Measurements from ENCODE around the gene SOX10. TPM values are rescaled to one million over a fixed set of nuclear protein-coding genes. Genes with fewer than 3 reads are reported as not detected.

SOX10 gene
- total RNA-seq, 1 donor from 2014 or later = 0.08 TPM

DNA sequence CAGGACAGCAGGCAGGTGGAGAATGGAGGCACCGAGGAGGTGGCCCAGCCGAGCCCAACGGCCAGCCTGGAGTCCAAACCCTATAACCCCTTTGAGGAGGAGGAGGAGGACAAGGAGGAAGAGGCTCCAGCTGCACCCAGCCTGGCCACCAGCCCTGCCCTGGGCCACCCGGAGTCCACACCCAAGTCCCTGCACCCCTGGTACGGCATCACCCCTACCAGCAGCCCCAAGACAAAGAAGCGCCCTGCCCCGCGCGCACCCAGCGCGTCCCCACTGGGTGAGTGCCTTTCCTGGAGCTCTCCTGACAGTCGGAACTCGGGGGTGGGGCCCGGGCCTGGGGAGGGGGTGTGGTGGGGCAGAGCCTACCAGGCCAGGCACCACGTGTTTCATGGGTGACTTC, 58.6 kb downstream of the SOX10 start:
- H3K27ac Mint-ChIP-seq (ENCODE audit: unreplicated experiment) = no peak overlapping the region
- H3K4me1 Mint-ChIP-seq (ENCODE audit: unreplicated experiment) = peaks cover 3% of the 10 kb centered on the region
- no peaks in the 10 kb centered on the region for H3K9me3 Mint-ChIP-seq (ENCODE audit: unreplicated experiment)
- peaks cover 27% of the 10 kb centered on the region for H3K36me3 Mint-ChIP-seq (ENCODE audit: low read depth, unreplicated experiment)
- TF ChIP-seq, protein P1, sequence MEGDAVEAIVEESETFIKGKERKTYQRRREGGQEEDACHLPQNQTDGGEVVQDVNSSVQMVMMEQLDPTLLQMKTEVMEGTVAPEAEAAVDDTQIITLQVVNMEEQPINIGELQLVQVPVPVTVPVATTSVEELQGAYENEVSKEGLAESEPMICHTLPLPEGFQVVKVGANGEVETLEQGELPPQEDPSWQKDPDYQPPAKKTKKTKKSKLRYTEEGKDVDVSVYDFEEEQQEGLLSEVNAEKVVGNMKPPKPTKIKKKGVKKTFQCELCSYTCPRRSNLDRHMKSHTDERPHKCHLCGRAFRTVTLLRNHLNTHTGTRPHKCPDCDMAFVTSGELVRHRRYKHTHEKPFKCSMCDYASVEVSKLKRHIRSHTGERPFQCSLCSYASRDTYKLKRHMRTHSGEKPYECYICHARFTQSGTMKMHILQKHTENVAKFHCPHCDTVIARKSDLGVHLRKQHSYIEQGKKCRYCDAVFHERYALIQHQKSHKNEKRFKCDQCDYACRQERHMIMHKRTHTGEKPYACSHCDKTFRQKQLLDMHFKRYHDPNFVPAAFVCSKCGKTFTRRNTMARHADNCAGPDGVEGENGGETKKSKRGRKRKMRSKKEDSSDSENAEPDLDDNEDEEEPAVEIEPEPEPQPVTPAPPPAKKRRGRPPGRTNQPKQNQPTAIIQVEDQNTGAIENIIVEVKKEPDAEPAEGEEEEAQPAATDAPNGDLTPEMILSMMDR (IDR thresholded peaks at IDR 0.05; ENCODE audit: unreplicated experiment) = no peak
- DNase-seq (ENCODE audit: low spot score) = no peak
- no peak overlapping the region for H3K4me3 Mint-ChIP-seq (ENCODE audit: unreplicated experiment)
- H3K27me3 Mint-ChIP-seq (ENCODE audit: unreplicated experiment) = peaks cover 7% of the 10 kb centered on the region

DNA sequence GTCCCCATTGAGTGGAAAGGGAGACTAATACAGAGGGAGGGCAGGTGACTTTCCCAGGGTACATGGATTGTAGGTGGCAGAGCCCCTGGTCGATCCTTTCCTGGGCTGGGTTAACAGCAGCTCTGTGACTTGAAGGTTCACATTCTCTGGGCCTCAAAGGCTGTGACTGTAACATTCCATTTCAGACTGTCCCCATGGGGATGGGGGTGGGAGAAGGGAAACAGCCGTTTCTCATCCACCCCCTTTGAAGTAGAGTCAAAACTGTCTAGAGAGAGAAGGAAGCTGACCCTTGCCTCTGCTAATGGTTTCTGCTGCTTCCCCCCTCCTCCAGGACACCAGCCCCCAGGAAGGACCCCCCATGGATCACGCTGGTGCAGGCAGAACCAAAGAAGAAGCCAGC, 59.0 kb downstream of the SOX10 start:
- no peak for DNase-seq (ENCODE audit: low spot score)
- H3K9me3 Mint-ChIP-seq (ENCODE audit: unreplicated experiment) = no peaks in the 10 kb centered on the region
- H3K4me1 Mint-ChIP-seq (ENCODE audit: unreplicated experiment) = peaks cover 3% of the 10 kb centered on the region
- H3K4me3 Mint-ChIP-seq (ENCODE audit: unreplicated experiment) = no peak overlapping the region
- H3K27ac Mint-ChIP-seq (ENCODE audit: unreplicated experiment) = no peak overlapping the region
- peaks cover 7% of the 10 kb centered on the region for H3K27me3 Mint-ChIP-seq (ENCODE audit: unreplicated experiment)
- peaks cover 27% of the 10 kb centered on the region for H3K36me3 Mint-ChIP-seq (ENCODE audit: low read depth, unreplicated experiment)
- TF ChIP-seq, protein P1 (IDR thresholded peaks at IDR 0.05; ENCODE audit: unreplicated experiment) = no peak

DNA sequence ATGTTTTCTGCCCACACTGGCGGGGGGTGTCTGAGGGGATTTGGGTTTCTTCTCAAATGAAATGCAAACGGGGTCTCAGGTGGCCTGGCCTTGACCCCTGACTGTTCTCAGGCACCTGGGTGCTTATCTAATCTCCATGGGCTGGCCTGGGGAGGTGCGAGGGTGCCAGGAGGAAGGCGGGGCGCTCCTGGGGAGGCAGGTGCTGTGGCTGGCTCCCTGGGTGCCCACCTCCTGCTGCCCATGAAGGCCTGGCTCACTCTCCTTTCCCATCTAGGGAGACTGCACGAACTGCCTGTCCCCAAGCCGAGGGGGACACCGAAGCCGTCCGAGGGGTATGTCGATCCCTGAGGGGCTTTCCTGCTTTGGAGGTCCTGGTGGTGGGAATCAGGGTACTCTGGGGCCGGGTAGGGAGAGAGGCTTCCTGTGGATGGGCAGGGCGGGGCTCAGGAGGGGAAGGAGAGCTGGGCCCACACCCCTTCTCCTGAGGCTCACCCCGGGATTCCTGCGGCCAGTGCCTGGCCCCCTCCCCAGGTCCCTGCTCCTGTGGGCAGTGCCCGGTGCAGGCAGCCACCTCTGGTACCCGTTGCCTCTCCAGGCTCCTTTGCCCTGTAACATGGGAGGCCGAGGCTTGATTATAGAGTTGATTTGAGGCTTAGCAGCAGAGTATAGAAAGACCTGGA, 59.8 kb downstream of the SOX10 start:
- no peak for DNase-seq (ENCODE audit: low spot score)
- Mint-ChIP-seq H3K27ac (ENCODE audit: unreplicated experiment) (no peak overlapping the region), H3K27me3 (ENCODE audit: unreplicated experiment) (peaks cover 7% of the 10 kb centered on the region), H3K9me3 (ENCODE audit: unreplicated experiment) (no peaks in the 10 kb centered on the region), H3K4me1 (ENCODE audit: unreplicated experiment) (peaks cover 3% of the 10 kb centered on the region), H3K36me3 (ENCODE audit: low read depth, unreplicated experiment) (peaks cover 32% of the 10 kb centered on the region), H3K4me3 (ENCODE audit: unreplicated experiment) (no peak overlapping the region)
- TF ChIP-seq, protein P1 (IDR thresholded peaks at IDR 0.05; ENCODE audit: unreplicated experiment) = no peak

DNA sequence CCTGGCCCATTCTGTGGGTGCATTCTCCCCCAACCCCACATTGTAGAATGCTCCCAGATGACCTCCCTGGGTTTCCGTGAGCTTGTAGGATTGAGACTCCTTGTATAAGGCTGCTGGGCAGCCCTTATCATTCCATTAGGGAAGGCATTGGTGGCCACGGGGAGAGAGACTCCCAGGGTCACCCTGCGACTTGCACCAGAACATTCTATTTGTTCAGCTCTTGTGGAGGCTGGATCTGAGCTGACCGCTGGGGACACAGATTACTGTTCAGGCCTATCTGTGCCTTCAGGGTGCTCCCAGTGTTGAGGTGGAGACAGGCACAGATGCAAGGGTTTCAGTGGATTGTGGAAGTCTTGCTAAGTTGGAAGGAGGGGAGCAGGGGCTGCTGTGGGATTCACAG, 60.4 kb downstream of the SOX10 start:
- peak overlapping the region; percentile 79 for H3K4me3 Mint-ChIP-seq (ENCODE audit: unreplicated experiment)
- peaks cover 3% of the 10 kb centered on the region for H3K4me1 Mint-ChIP-seq (ENCODE audit: unreplicated experiment)
- TF ChIP-seq, protein P1 (IDR thresholded peaks at IDR 0.05; ENCODE audit: unreplicated experiment) = no peak
- no peak for DNase-seq (ENCODE audit: low spot score)
- peak overlapping the region; percentile 53 for H3K27ac Mint-ChIP-seq (ENCODE audit: unreplicated experiment)
- peaks cover 7% of the 10 kb centered on the region for H3K27me3 Mint-ChIP-seq (ENCODE audit: unreplicated experiment)
- peaks cover 26% of the 10 kb centered on the region for H3K36me3 Mint-ChIP-seq (ENCODE audit: low read depth, unreplicated experiment)
- no peaks in the 10 kb centered on the region for H3K9me3 Mint-ChIP-seq (ENCODE audit: unreplicated experiment)

Small RNA genes within 50 kb of the gene (microRNA-seq; reads per million reads assigned to microRNA genes)
- gene MIR4534 (ENCODE audit: unreplicated experiment) = not detected
- 2.4 reads per million, percentile 34 among the genes with 10 or more reads in this experiment for gene MIR6820 (ENCODE audit: unreplicated experiment)

Other genes with a start within 250 kb of the SOX10 start
- gene GCAT, start 176.6 kb downstream of the SOX10 start, total RNA-seq (ENCODE audit: unreplicated experiment) = 4.1 TPM
- not detected for gene GALR3, start 161.2 kb downstream of the SOX10 start, total RNA-seq (ENCODE audit: unreplicated experiment)
- 14.4 TPM for gene ANKRD54, start 140.2 kb downstream of the SOX10 start, total RNA-seq (ENCODE audit: unreplicated experiment)
- 732 TPM for gene EIF3L, start 135.1 kb downstream of the SOX10 start, total RNA-seq (ENCODE audit: unreplicated experiment)
- 124 TPM for gene MICALL1, start 78.3 kb downstream of the SOX10 start, total RNA-seq (ENCODE audit: unreplicated experiment)
- gene C22orf23, start 31.0 kb downstream of the SOX10 start, total RNA-seq (ENCODE audit: unreplicated experiment) = 0.54 TPM
- 58.9 TPM for gene POLR2F, start 30.9 kb downstream of the SOX10 start, total RNA-seq (ENCODE audit: unreplicated experiment)
- 24.1 TPM for gene PICK1, start 72.8 kb upstream of the SOX10 start, total RNA-seq (ENCODE audit: unreplicated experiment)
- gene SLC16A8, start 99.6 kb upstream of the SOX10 start, total RNA-seq (ENCODE audit: unreplicated experiment) = not detected
- 0.77 TPM for gene BAIAP2L2, start 126.1 kb upstream of the SOX10 start, total RNA-seq (ENCODE audit: unreplicated experiment)
- 22.5 TPM for gene PLA2G6, start 197.3 kb upstream of the SOX10 start, total RNA-seq (ENCODE audit: unreplicated experiment)
- 3.5 TPM for gene MAFF, start 217.4 kb upstream of the SOX10 start, total RNA-seq (ENCODE audit: unreplicated experiment)